K562 (cell line): ENCODE results near the gene TCF25. TPM values are rescaled to one million over a fixed set of nuclear protein-coding genes. Genes with fewer than 3 reads are reported as not detected.

Experiments
- ATAC-seq: fragments of 200-7000 bp; cut with Tn5 transposase; 3 replicates; pipeline ENCODE4 v1.9.1; 2020; ENCODE audit warnings: moderate library complexity
- BruUV-seq: library from RNA; stranded (reverse); fragments of 400-500 nt; replicated peaks from 2 replicates; lab custom pipeline; 2021; lab: Mats Ljungman, UMichigan
- CTCF ChIA-PET: fragments of 300-600 bp; formaldehyde crosslinking; extraction: SDS; loops from one replicate; lab custom pipeline; 2021; ENCODE audit warnings: low intra/inter-chr PET ratio; lab: Yijun Ruan, JAX
- POLR2A ChIA-PET: fragments of 300-600, 350-650 bp; sonication (Branson Sonifier 250); formaldehyde crosslinking; extraction: SDS; loops from one replicate; lab custom pipeline; 2021; ENCODE audit warnings: antibody characterized with exemption, inconsistent platforms; lab: Yijun Ruan, JAX
- DNase-seq, 4 experiments: peaks; one replicate each; pipeline versions ENCODE4 v3.0.0 to v3.0.0-alpha.2; 2011 to 2018; ENCODE audit warnings: low spot score in 3 of 4, mixed read lengths in 3 of 4; ENCODE audit errors: extremely low read depth in 1 of 4
- FAIRE-seq: peaks from 2 replicates; lab custom pipeline; 2011; peaks lifted over from hg19 to GRCh38; lab: Jason Lieb, UNC
- H2AFZ ChIP-seq: 2 replicates; pipeline ENCODE4 v1.6.0; 2011; ENCODE audit warnings: low read depth, low read length, control low read depth, inconsistent platforms
- H3K27ac ChIP-seq: fragments of 200-600 bp; 3 replicates; pipeline ENCODE4 v1.8.0; 2011; ENCODE audit warnings: low read depth, mild to moderate bottlenecking, control low read depth, inconsistent platforms, low read length, moderate library complexity, mixed read lengths; ENCODE audit errors: extremely low read depth
- H3K27me3 ChIP-seq, 2 experiments: fragments of 300-600 bp in 1 of 2; 2 replicates in 1 of 2; 3 replicates in 1 of 2; pipeline versions ENCODE4 v1.6.0 to v1.8.0; 2011; ENCODE audit warnings: inconsistent platforms in 2 of 2, low read length in 2 of 2, mild to moderate bottlenecking in 1 of 2, mixed read lengths in 1 of 2, moderate library complexity in 1 of 2; ENCODE audit not compliant: control insufficient read depth in 2 of 2, insufficient read depth in 2 of 2
- H3K36me3 ChIP-seq: fragments of 300-600 bp; 3 replicates; pipeline ENCODE4 v1.8.0; 2011; ENCODE audit warnings: mild to moderate bottlenecking, low read length, inconsistent platforms; ENCODE audit not compliant: control insufficient read depth, insufficient read depth
- H3K4me1 ChIP-seq, 2 experiments: fragments of 200-600 bp in 1 of 2; replicated peaks in 1 of 2; 2 replicates in 1 of 2; 3 replicates in 1 of 2; pipeline versions ENCODE4 v1.5.1 to v1.8.0; 2011; ENCODE audit warnings: inconsistent platforms in 2 of 2, low read length in 2 of 2, mild to moderate bottlenecking in 1 of 2, mixed read lengths in 1 of 2, moderate library complexity in 1 of 2; ENCODE audit not compliant: control insufficient read depth in 2 of 2, insufficient read depth in 2 of 2
- H3K4me2 ChIP-seq: 2 replicates; pipeline ENCODE4 v1.6.1; 2011; ENCODE audit warnings: low read length, control low read depth, inconsistent platforms, mixed read lengths; ENCODE audit not compliant: insufficient read depth
- H3K4me3 ChIP-seq: fragments of 200-600 bp; sonication (generic), shearing (Covaris generic); 2 replicates; pipeline ENCODE4 v1.5.1; 2016; ENCODE audit warnings: control low read depth, inconsistent platforms
- H3K79me2 ChIP-seq: fragments of 200-600 bp; 3 replicates; pipeline ENCODE4 v1.8.0; 2011; ENCODE audit warnings: low read length, inconsistent platforms; ENCODE audit not compliant: control insufficient read depth, insufficient read depth
- H3K9ac ChIP-seq, 2 experiments: 2 replicates each; pipeline versions ENCODE4 v1.6.0 to v1.6.1; 2011; ENCODE audit warnings: low read depth in 2 of 2, low read length in 2 of 2, control low read depth in 1 of 2, inconsistent platforms in 1 of 2, mild to moderate bottlenecking in 1 of 2, mixed read lengths in 1 of 2; ENCODE audit not compliant: insufficient read depth in 1 of 2
- H3K9me1 ChIP-seq: one replicate; pipeline ENCODE4 v1.6.0; 2011; ENCODE audit warnings: inconsistent platforms, mild to moderate bottlenecking, low read length, moderate library complexity; ENCODE audit not compliant: control insufficient read depth, insufficient read depth
- H3K9me3 ChIP-seq: replicated peaks from 2 replicates; pipeline ENCODE4 v1.5.1; 2011; ENCODE audit warnings: low read depth, low read length, inconsistent platforms; ENCODE audit not compliant: control insufficient read depth, insufficient read depth
- H4K20me1 ChIP-seq: replicated peaks from 2 replicates; pipeline ENCODE4 v1.6.1; 2011; ENCODE audit warnings: low read length, inconsistent platforms, mixed read lengths; ENCODE audit not compliant: control insufficient read depth, insufficient read depth
- DIDO1 ChIP-seq: fragments of 450-650 bp; IDR thresholded peaks from 2 replicates; pipeline ENCODE4 v1.6.1; 2016; ENCODE audit warnings: low read depth, missing biosample characterization, missing genetic modification characterization
- ELF2 ChIP-seq: fragments of 250-450 bp; sonication (Bioruptor Pico); IDR thresholded peaks from 2 replicates; pipeline ENCODE4 v1.5.0; 2021; ENCODE audit warnings: mild to moderate bottlenecking
- RBFOX2 ChIP-seq: fragments of 200-400 bp; formaldehyde crosslinking; IDR thresholded peaks from 2 replicates; pipeline ENCODE4 v1.6.1; 2017; ENCODE audit warnings: low read depth, mild to moderate bottlenecking, low read length, moderate library complexity
- WGBS: fragments of 100-300 bp; shearing (Covaris generic); methylation state at CpG from one replicate; pipeline ENCODE4 v1.1.6; 2016; ENCODE audit warnings: low coverage, mixed read lengths; ENCODE audit not compliant: insufficient coverage; ENCODE audit errors: missing lambda C conversion rate; 5-methylcytosine and 5-hydroxymethylcytosine counted together
- in situ Hi-C: fragments of 300-500 bp; cut with MboI; formaldehyde crosslinking; loops from 4 replicates; pipeline ENCODE4 v1.15.0; 2018; ENCODE audit warnings: inconsistent platforms, mixed read lengths
- intact Hi-C: fragments of 100-400 bp; cut with micrococcal nuclease; formaldehyde crosslinking; loops from 2 replicates; pipeline ENCODE4 v1.14.2; 2022
- polyA plus RNA-seq, 8 experiments: library from polyadenylated mRNA; depleted of rRNA in 4 of 8; stranded (reverse) in 5 of 8; unstranded in 3 of 8; fragments of >200 nt; fragmentation: Nextera tagmentation in 2 of 8; fragmentation: Illumina TruSeq in 1 of 8; extraction: Ambion mirVana in 2 of 8; extraction: Trizol in 1 of 8; gene quantifications; 2 replicates each; pipeline versions ENCODE4 v1.2.1 to v1.2.3, GENCODE V29; 2011 to 2014; ENCODE audit warnings: inconsistent platforms in 1 of 8, missing spikeins in 1 of 8
- total RNA-seq, 7 experiments: library from RNA; depleted of rRNA in 6 of 7; stranded (reverse); fragments of >200 nt in 6 of 7; fragmentation: Illumina TruSeq in 2 of 7; extraction: Trizol in 2 of 7; gene quantifications; 2 replicates each; pipeline versions ENCODE4 v1.2.1 to v1.2.3, GENCODE V29; 2011 to 2021; ENCODE audit warnings: low replicate concordance in 1 of 7
- TF ChIP-seq, protein P1 (sequence below): fragments of 450-650 bp; IDR thresholded peaks from one replicate; pipeline ENCODE4 v1.6.1; 2018; ENCODE audit warnings: mild to moderate bottlenecking, moderate library complexity; ENCODE audit not compliant: partially characterized antibody

Gene TCF25
- total and polyA plus RNA-seq, 9 of the 15 experiments (the other 6 are each of a cell fraction or from before 2014, with no cell fraction given) = 9.0 to 154 (median 83.8) TPM

DNA sequence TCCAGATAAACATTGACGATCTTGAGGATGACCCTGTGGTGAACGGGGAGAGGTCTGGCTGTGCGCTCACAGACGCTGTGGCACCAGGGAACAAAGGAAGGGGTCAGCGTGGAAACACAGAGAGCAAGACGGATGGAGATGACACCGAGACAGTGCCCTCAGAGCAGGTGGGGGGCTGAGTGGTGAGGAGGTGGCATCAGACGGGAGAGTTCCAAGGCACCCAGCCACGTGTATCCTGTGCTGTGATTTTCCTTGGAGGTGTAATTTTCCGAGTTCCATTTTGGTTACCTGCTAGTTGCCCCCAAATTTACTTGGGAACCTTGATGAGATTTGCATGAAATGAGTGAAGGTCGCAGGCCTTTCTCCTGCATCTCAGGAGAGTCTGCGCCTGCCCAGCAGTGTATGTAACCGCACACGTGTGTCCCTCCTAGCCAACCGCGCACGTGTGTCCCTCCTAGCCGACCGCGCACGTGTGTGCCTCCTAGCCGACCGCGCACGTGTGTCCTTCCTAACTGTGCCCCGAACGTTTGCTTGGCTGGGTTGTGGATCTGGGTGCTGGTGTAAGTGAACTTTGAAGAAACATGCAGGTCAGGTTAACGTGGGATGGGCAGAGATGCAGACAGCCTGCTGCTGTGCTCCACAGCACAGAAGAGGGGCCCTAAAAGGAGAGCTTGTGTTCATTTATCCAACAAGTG lies 10.1 kb downstream of the TCF25 start:
- no peak overlapping the region for H3K9ac ChIP-seq
- no peak for FAIRE-seq
- CTCF ChIA-PET = no interaction called here

More for the DNA sequence above, 10.1 kb downstream of the TCF25 start:
- Histone ChIP-seq H4K20me1 (0 out of 2 replicates have a peak, but pooled peaks cover 4% of the 10 kb centered on the region), H3K79me2 (peaks cover 41% of the 10 kb centered on the region), H3K27me3 (no peaks in the 10 kb centered on the region), H3K4me1 (0 out of 5 replicates have a peak, but pooled peaks cover 0 to 3% of the 10 kb centered on the region in 2 experiments), H3K27ac (no peak overlapping the region), H3K4me3 (no peak overlapping the region), H3K9me1 (peaks cover 5% of the 10 kb centered on the region), H3K4me2 (no peak overlapping the region), H2AFZ (no peak overlapping the region), H3K9me3 (no peaks in the 10 kb centered on the region; the same call in 1 of the 2 replicates), H3K36me3 (peaks cover 90% of the 10 kb centered on the region)
- ATAC-seq = no peak
- BruUV-seq = no TSS peak
- TF ChIP-seq, protein P1, sequence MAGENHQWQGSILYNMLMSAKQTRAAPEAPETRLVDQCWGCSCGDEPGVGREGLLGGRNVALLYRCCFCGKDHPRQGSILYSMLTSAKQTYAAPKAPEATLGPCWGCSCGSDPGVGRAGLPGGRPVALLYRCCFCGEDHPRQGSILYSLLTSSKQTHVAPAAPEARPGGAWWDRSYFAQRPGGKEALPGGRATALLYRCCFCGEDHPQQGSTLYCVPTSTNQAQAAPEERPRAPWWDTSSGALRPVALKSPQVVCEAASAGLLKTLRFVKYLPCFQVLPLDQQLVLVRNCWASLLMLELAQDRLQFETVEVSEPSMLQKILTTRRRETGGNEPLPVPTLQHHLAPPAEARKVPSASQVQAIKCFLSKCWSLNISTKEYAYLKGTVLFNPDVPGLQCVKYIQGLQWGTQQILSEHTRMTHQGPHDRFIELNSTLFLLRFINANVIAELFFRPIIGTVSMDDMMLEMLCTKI = no peak
- TF ChIP-seq DIDO1 (tag) (no peak), RBFOX2 (peak; percentile 42; the same call in 1 of the 2 replicates), ELF2 (no peak)
- DNase-seq = no peak
- intact Hi-C loops (no loop called here), in situ Hi-C loops (no loop called here)
- POLR2A ChIA-PET = no interaction called here
- 95% methylated on average over 27 of the region's 28 CpGs for WGBS
